Measurements from ENCODE around the gene KLHL1.

Gene KLHL1

GRCh38 chr13:70014337-70014736 is 93.9 kb downstream of the KLHL1 start:
- no peak for DNase-seq
- no peaks in the 10 kb centered on the region for H3K36me3 ChIP-seq (replicated peaks)
- no peaks in the 10 kb centered on the region for H3K27me3 ChIP-seq (replicated peaks)
- in situ Hi-C loops (cut with HindIII; ENCODE audit: low pct_ligation_motif_present, low sequenced_read_pairs) = no loop called here
- no peak overlapping the region for H3K4me3 ChIP-seq (ENCODE audit: low read depth, low read length)
- TF ChIP-seq CTCF (IDR thresholded peaks at IDR 0.05; ENCODE audit: low read depth, low read length, missing control alignments) = no peak
- H3K27ac ChIP-seq = no peak overlapping the region

GRCh38 chr13:69999875-70000274 is 108.4 kb downstream of the KLHL1 start:
- Histone ChIP-seq H3K27ac (no peak overlapping the region), H3K27me3 (replicated peaks) (no peaks in the 10 kb centered on the region), H3K4me3 (ENCODE audit: low read depth, low read length) (no peak overlapping the region), H3K36me3 (replicated peaks) (no peaks in the 10 kb centered on the region)
- DNase-seq = no peak
- TF ChIP-seq CTCF (IDR thresholded peaks at IDR 0.05; ENCODE audit: low read depth, low read length, missing control alignments) = no peak
- in situ Hi-C loops (cut with HindIII; ENCODE audit: low pct_ligation_motif_present, low sequenced_read_pairs) = no loop called here

- no peak for DNase-seq
- TF ChIP-seq CTCF (IDR thresholded peaks at IDR 0.05; ENCODE audit: low read depth, low read length, missing control alignments) = no peak
- in situ Hi-C loops (cut with HindIII; ENCODE audit: low pct_ligation_motif_present, low sequenced_read_pairs) = no loop called here
These were observed 111.2 kb downstream of the KLHL1 start for GRCh38 chr13:69997061-69997460.

GRCh38 chr13:69980799-69981198 is 127.5 kb downstream of the KLHL1 start:
- Histone ChIP-seq H3K36me3 (replicated peaks) (no peaks in the 10 kb centered on the region), H3K4me3 (ENCODE audit: low read depth, low read length) (no peak overlapping the region), H3K27me3 (replicated peaks) (no peaks in the 10 kb centered on the region), H3K27ac (no peak overlapping the region)
- no peak for TF ChIP-seq CTCF (IDR thresholded peaks at IDR 0.05; ENCODE audit: low read depth, low read length, missing control alignments)
- DNase-seq = no peak
- in situ Hi-C loops (cut with HindIII; ENCODE audit: low pct_ligation_motif_present, low sequenced_read_pairs) = no loop called here

More at GRCh38 chr13:69997061-69997460, 111.2 kb downstream of the KLHL1 start:
- Histone ChIP-seq H3K27me3 (replicated peaks) (no peaks in the 10 kb centered on the region), H3K36me3 (replicated peaks) (no peaks in the 10 kb centered on the region), H3K27ac (no peak overlapping the region), H3K4me3 (ENCODE audit: low read depth, low read length) (no peak overlapping the region)

- Histone ChIP-seq H3K4me3 (ENCODE audit: low read depth, low read length) (no peak overlapping the region), H3K27ac (no peak overlapping the region), H3K36me3 (replicated peaks) (no peaks in the 10 kb centered on the region), H3K27me3 (replicated peaks) (no peaks in the 10 kb centered on the region)
- DNase-seq = no peak
- TF ChIP-seq CTCF (IDR thresholded peaks at IDR 0.05; ENCODE audit: low read depth, low read length, missing control alignments) = no peak
- in situ Hi-C loops (cut with HindIII; ENCODE audit: low pct_ligation_motif_present, low sequenced_read_pairs) = no loop called here
These were observed 132.8 kb downstream of the KLHL1 start for GRCh38 chr13:69975496-69975895.

GRCh38 chr13:69970520-69970919 is 137.7 kb downstream of the KLHL1 start:
- peak; percentile 4 for DNase-seq
- Histone ChIP-seq H3K36me3 (replicated peaks) (no peaks in the 10 kb centered on the region), H3K4me3 (ENCODE audit: low read depth, low read length) (no peak overlapping the region), H3K27ac (no peak overlapping the region), H3K27me3 (replicated peaks) (no peaks in the 10 kb centered on the region)
- in situ Hi-C loops (cut with HindIII; ENCODE audit: low pct_ligation_motif_present, low sequenced_read_pairs) = no loop called here
- TF ChIP-seq CTCF (IDR thresholded peaks at IDR 0.05; ENCODE audit: low read depth, low read length, missing control alignments) = no peak
